HG03521 (cell line): ENCODE results near the gene TXNDC15.
A peak's percentile ranks its signal among the peaks of the same experiment; 100 is the strongest.
"Not testable (repeated sequence)": the region's sequence is repeated elsewhere in the genome, so short reads cannot be mapped to it uniquely, and the experiment has no call there.

Experiments
- ATAC-seq: cut with Tn5 transposase; IDR thresholded peaks from one replicate; pipeline ENCODE4 v1.9.1; 2021; ENCODE audit warnings: mild to moderate bottlenecking, moderate library complexity; ENCODE audit not compliant: unreplicated experiment

TXNDC15 gene, protein sequence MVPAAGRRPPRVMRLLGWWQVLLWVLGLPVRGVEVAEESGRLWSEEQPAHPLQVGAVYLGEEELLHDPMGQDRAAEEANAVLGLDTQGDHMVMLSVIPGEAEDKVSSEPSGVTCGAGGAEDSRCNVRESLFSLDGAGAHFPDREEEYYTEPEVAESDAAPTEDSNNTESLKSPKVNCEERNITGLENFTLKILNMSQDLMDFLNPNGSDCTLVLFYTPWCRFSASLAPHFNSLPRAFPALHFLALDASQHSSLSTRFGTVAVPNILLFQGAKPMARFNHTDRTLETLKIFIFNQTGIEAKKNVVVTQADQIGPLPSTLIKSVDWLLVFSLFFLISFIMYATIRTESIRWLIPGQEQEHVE

DNA sequence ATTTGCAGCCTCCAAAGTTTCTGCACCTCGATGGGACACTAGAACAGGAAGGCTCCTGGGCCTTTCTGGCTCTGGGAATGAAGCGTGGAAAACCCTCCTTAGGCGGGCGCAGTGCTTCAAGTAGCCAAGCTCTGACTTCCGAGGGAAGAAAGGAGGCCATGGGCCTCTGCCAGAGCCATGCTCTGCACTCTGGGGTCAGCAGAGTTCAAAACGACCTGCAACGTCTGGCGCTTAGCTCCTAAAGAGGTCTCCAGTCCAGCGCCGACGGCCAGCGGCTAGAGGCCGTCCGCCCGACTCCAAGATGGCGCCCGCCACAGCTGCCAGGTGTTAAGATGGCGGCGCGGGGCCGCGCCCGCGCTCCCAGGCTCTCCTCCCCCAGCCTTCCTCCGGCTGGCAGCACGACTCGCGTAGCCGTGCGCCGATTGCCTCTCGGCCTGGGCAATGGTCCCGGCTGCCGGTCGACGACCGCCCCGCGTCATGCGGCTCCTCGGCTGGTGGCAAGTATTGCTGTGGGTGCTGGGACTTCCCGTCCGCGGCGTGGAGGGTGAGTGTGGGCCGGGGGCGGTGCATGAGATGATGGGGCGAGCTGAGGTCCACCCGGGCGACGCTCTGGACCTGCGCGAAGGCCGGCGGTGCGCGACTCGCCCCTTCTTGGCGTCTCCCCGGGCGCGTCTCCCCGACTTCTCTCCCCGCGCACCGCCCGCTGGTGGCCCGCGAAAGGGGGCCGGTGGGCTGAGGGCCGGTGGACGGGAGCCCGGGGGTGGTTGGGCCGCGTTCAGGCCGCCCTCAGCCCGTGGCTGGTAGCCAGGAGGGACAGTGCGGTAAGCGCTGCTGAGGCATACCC, at the start of gene TXNDC15:
TXNDC15 (plus strand) TSS at position 385 of the 844 bp plus-strand sequence; CDS start at position 442, 57 bp downstream.
- peak; percentile 87 for ATAC-seq

DNA sequence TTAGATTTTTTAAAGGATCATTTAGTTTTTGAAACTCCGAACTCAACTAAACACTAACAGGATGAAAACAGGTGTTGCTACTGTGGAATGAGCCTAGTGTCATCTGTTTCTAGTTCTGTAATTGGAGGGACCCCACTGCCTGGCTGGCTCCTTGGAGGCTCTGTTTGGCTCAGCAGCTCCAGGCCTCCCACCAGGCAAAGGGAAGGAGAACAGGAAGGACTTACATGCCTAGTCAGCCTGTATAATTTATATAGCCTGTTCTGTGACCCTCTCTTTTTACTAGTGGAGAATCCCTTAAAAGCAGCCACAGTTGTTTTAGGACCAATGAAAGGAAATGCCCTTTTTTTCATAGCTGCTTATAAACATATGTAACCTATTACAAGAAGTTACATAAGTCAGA, 49.5 kb upstream of the TXNDC15 start:
- no peak for ATAC-seq

DNA sequence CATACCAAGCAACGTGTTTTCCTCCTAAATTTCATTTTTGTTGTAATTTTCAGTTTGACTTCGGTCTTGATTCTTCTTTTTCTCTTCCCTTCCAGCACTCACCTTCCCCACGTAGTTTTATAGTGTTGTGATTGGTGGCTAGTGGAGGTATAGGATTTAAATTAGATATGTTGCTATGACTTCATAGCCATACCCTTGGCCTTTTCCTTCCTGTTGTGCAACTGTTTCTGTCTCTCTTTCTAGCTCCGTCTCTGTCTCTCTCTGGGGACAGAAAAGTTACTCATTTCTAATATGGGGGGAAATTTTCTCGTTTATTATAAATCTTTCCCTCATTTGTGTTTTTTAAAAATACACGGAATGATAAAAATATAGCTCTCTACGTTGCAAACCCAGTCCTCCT, 49.0 kb upstream of the TXNDC15 start:
- ATAC-seq: no peak

DNA sequence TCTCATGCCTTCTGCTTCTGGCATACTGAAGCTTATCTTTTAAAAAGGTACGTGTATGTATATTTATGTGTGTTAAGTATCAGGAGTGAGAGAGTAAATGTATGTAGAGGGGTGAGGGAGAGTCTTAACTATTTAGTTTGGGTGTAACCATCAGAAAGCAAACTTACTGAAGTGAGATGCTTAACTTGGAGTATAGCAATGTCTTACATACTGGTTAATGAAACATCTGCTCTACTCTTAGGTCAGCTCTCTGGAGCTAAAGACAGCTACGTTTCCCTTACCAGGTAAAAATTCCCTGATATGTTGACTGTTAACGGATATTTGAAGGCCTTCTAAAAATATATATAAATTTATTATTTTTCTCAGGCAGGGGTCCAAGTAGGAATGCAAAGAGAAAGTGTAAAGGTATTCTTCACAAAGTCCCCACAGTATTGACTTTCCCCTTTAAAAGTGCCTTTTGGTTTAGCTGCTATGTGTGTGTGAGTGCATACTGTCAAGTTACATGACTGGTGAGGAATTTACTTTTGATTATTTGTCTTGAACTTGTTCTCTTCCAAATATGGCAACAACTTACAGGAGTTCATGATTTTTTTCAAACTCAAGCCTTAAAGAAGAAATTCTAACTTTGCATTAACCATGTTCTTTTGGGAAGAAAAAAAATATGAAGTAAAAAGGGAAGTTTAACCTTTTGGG, 40.7 kb upstream of the TXNDC15 start:
- ATAC-seq: no peak

DNA sequence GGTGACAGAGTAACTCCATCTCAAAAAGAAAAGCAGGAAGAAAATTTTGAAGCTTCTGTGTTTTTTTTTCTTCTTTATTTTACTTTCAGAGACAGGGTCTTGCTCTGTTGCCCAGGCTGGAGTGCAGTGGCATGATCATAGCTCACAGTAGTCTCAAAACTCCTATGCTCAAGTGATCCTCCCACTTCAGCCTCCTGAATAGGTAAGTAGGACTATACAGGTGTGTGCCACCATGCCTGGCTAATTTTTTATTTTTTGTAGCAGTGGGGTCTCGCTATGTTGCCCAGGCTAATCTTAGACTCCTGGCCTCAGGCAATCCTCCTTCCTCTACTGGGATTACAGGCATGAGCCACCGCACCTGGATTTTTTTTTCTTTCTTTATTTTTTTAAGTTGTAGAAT, 38.5 kb upstream of the TXNDC15 start:
- no peak for ATAC-seq

DNA sequence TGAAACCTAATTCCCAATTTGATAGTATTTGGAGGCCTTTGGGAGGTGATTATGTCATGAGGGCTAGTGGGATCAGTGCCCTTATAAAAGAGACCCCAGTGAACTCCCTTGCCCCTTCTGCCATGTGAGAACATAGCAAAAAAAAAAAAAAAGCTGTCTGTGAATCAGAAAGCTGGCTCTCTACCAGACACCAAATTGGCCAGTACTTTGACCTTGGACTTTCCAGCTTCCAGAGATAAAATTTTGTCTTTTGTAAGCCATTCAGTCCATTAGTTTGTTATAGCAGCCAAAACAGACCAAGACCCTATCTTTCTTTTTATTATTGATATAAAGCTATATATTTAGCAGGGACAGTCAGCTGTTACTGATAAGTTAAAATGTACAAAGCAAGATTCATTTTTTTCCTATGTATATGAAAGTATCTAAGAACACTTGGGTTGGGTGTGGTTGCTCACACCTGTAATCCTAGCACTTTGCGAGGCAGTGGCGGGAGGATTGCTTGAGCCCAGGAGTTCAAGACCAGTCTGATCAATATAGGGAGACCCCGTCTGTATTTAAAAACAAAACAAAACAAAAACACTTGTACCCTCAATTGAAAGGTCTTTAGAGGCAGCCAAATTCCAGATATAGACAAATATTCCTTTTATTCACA, 36.5 kb upstream of the TXNDC15 start:
- ATAC-seq: no peak

DNA sequence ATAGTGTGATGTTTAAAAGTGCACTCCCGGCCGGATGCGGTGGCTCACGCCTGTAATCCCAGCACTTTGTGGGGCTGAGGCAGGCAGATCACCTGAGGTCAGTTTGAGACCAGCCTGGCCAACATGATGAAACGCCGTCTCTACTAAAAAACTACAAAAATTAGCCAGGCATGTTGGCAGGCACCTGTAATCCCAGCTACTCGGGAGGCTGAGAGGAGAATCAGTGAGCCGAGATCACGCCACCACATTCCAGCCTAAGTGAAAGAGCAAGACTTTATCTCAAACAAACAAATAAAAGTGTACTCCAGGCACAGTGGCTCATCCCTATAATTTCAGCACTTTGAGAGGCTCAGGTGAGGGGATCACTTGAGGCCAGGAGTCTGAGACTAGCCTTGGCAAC, 35.8 kb upstream of the TXNDC15 start:
- ATAC-seq: not testable (repeated sequence)

DNA sequence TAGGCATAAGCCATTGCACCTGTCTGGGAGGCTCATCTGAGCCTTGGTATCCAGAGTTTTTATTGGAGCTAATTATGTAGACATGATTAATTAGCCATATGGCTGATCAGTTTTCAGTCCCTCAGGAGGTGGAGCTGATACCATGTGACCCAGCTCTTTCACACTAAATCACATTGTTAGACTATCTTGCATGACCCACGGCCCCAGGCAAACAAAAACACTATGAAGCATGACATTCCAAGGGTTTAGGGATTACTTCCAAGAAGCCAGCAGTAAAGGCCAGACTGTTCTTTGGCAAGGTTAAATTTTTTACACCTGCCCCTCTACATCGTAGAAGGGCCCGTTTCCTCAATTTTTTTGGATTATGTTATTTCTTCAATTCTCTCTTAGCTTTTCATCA, 33.4 kb upstream of the TXNDC15 start:
- ATAC-seq: no peak

DNA sequence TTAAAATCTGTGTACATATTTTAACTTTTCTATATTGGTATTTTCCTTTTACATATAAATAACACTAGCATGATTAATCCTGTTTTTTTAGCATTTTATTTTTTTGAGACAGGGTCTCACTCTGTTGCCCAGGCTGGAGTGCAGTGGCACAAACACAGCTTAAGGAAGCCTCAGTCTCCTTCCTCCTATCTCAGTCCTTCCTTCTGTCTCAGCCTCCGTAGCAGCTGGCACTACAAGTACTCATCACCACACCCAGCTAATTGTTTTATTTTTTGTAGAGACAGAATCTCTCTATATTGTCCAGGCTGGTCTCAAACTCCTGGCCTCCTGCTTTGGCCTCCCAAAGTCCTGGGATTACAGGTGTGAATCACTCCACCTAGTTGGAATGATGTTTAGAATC, 29.9 kb upstream of the TXNDC15 start:
- ATAC-seq: no peak

DNA sequence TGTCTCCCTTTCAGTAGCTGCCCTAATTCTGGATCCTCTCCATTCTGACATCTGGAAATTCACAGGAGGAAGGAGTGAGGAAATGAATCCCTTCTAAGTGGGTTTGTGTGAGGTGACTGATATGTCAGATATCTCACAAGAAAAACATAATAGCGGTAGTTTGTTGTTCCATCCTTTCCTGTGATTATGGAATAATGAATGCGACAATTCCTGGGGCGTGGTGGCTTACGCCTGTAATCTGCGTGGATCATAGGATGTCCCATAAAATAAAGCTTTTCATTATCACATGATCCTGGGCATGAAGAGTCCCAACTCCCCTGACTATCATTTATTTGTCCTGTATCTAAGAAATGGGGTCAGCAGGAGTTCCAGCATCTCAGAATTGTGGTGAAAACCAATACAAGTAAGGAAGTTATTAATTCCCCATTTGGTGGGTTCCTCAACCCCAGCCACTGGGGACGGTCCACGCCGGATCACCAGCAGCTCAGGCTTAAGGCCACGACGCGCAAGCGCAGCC, 28.8 kb upstream of the TXNDC15 start:
- ATAC-seq: no peak

DNA sequence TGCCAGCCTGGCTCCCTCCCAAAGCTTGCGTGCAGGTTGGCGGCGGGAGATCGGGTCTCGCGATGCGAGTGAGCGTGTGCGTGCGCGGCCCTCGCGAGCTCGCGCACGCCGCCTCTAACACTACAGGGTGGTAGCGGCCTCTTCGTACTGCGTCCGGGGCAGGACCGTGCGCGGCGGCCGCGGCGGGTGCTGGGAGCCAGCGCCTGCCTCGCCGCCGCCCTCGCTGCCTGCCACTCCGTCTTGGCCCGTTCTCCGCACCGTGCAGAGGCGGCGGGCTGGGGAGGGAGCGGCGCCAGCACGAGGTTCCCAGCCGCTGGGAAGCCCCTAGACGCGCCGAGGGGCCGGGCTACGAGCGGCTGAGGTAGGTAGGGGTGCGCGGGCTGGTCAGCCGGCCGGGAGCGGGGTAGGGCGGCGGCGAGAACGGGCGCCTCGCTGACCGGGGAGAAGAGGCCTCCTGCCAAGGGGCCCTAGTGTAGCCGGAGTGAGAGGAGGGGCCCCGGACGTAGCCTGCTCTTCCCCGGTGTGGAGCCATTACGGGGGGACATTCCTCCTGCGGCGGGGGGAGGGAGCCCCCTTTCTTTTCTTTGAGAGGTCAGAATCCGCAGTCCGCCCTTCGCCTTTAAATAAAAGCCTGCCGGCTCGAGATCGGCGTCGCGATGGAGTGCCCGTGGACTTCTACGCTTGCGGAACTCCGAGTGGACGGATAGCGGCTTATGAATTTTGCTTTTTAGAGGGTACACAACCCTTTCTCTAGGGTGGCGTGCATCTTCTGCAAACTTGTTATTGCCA, 28.1 kb upstream of the TXNDC15 start, which contains the start of gene C5orf24:
C5orf24 (plus strand) TSS at position 117 of the 789 bp plus-strand sequence. CDS start 8,933 bp downstream, outside the sequence.
- peak; percentile 91 for ATAC-seq

DNA sequence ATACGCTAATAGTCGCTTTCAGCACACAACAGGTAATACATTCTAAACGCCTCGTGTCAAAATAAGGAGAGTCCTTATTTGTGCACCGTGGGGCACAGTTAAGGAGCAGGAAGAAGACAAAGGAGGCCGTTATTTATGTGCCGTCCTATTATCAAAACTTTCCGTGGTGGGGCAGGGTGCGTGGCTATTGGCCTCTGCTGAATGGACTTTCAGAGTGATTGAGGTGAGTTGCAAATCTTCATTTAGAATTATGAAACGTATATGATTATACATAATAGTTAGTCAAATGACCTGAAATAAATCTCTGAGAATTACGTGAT, 27.6 kb upstream of the TXNDC15 start:
- peak; percentile 0 for ATAC-seq

DNA sequence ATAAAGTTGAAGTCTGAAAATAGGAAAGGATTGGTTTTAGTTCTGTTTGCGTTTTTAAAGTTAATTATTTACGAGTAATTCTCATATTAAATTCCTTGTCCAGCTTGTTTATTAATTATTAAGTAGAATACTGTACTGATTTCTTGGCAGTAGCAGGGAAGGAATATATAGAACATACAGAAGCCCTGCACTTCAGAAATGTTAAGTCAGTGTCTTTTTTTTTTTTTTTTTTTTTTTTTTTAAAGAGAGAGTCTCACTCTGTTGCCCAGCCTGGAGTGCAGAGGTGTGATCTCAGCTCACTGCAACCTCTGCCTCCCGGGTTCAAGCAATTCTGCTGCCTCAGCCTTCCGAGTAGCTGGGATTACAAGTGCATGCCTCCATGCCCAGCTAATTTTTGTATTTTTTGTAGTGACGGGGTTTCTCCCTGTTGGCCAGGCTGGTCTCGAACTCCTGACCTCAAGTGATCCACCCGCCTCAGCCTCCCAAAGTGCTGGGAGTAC, 24.7 kb upstream of the TXNDC15 start:
- not testable (repeated sequence) for ATAC-seq

DNA sequence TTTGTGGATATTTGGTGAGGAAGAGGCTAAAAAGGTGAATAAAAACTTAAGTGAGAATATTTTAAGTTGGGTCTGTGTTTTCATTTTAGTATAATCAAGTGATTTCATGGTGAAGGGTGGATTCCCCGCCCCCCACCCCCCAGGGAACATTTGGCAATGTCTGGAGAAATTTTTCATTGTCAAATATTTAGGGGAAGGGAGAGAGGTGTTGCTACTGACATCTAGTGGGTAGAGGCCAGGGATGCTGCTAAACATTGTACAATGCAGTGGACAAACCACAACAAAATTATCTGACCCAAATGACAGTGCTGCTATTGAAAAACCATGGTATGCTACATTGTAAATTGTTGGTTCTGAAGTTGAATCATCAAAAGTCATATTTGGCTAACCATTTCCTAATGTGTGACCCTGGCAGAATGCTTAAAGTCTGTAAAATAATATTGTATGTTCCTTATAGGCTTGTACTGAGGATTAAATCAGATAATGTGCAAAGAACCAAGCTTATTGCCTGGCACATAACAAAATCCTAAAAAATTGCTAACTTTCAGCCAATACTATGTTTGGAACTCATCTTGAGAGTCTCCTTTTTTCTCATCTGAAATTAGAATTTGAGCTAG, 22.8 kb upstream of the TXNDC15 start:
- ATAC-seq: no peak

DNA sequence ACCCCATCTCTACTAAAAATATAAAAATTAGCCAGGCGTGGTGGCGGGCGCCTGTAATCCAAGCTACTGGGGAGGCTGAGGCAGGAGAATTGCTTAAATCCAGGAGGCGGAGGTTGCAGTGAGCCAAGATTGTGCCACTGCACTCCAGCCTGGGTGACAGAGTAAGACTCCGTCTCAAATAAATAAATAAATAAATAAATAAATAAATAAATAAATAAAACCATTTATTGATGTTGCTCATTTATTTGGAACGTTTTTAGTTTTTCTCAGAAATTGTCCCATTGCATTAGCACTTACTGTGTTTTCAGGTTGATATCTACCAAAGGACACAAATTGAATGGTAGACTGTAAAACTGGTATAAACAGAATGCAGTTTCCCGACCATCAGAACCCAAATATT, 17.7 kb upstream of the TXNDC15 start:
- ATAC-seq: not testable (repeated sequence)

DNA sequence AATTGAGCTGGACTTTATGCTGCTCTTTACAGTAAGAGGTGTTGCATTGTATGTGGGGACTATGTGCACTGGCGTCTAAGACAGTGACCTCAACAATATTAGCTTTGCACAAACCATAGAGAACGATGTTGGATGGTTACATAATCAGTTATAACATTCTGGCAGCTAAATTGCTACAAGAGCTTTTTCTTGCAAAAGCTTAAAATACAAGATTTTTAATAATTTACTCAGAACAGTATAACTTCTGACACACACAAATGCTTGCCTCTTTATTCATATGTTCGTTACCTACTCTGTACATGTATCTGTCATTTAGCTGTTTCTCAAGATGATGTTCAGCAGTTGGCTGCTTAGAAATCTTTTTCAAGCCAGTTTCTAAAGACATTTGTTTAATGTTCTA, 16.8 kb upstream of the TXNDC15 start:
- no peak for ATAC-seq

DNA sequence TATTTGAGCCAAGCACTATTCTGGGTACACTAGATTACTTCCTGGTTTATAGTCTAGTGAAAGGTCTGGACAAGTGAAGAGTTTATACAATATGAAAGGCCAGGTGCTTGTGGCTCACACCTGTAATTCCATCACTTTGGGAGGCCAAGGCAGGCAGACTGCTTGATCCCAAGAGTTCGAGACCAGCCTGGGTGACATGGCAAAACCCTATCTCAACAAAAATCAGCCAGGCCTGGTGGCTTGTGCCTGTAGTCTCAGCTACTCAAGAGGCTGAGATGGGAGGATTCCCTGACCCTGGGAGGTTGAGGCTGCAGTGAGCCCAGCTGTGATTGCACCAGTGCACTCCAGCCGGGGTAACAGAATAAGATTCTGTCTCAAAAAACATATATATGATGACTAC, 9.5 kb upstream of the TXNDC15 start:
- ATAC-seq: no peak

DNA sequence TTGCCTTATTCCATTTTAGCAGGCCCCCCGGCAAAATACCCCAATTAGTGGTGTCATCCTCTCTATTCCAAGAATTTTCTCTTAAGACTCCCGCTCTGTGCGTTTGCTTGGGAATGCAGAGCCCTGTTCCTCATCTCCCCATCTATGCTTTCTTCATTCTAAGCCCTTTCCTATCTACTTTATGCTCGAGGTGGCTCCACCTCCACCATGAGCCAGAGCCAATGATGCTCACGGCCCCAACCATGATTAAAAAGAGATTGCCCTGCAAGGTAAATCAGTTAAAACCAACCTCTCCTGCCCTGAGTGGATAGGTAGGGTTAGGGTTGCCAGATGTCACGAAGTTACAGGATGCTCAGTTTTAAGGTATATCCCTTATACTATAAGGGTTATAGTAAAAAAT, 677 bp upstream of the TXNDC15 start:
- no peak for ATAC-seq
